Body of pancreas (tissue), 4 donors: Measurements from ENCODE around the gene MAPK1IP1L.

ENCODE experiments used
- POLR2A ChIP-seq, 3 donors: fragments of 450-650 bp; IDR thresholded peaks; one replicate each; pipeline ENCODE4 v1.6.1; 2016; ENCODE audit warnings: antibody characterized with exemption in 3 of 3, mild to moderate bottlenecking in 2 of 3
- TF ChIP-seq, protein P1 (sequence below), 7 experiments: fragments of 450-650 bp in 4 of 7; fragments of 200-600 bp in 3 of 7; sonication (generic) in 3 of 7; IDR thresholded peaks; one replicate each; pipeline ENCODE4 v1.5.1; 2016 to 2019; ENCODE audit warnings: antibody characterized with exemption in 7 of 7

DNA sequence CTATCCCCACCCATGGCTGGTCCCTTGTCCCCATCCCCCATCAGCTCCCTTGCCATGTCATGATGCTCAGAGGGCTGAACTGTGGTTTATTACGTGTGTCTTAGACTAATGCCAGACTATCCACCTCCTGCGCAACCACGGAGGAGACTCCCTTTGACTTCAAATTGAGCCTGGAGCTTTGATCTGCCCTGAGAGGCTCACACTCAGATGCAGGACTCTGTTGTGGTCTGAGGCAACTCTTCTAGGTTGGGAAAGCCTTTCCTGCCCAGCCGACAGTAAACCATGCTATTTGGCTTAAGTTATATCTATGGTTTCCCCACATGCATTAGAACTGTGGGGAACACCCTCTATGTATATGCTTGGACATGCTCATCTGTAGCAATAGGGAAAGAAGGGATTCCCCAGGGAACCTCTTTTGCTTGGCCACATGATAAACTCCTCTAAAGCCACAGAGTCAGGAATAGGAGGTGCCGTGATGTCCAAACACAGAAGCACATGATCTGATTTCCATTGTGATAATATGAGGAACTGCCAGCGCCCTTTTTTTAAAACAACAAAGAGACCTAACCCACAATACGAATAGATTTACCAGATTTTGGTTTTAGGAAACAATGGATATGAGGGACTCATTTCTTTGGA is 66.5 kb downstream of the MAPK1IP1L start:
- TF ChIP-seq, protein P1, sequence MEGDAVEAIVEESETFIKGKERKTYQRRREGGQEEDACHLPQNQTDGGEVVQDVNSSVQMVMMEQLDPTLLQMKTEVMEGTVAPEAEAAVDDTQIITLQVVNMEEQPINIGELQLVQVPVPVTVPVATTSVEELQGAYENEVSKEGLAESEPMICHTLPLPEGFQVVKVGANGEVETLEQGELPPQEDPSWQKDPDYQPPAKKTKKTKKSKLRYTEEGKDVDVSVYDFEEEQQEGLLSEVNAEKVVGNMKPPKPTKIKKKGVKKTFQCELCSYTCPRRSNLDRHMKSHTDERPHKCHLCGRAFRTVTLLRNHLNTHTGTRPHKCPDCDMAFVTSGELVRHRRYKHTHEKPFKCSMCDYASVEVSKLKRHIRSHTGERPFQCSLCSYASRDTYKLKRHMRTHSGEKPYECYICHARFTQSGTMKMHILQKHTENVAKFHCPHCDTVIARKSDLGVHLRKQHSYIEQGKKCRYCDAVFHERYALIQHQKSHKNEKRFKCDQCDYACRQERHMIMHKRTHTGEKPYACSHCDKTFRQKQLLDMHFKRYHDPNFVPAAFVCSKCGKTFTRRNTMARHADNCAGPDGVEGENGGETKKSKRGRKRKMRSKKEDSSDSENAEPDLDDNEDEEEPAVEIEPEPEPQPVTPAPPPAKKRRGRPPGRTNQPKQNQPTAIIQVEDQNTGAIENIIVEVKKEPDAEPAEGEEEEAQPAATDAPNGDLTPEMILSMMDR (IDR thresholded peaks at IDR 0.05): no peak
- no peak for TF ChIP-seq POLR2A (IDR thresholded peaks at IDR 0.05)
